ENCODE data around the gene INPP1.

DNA sequence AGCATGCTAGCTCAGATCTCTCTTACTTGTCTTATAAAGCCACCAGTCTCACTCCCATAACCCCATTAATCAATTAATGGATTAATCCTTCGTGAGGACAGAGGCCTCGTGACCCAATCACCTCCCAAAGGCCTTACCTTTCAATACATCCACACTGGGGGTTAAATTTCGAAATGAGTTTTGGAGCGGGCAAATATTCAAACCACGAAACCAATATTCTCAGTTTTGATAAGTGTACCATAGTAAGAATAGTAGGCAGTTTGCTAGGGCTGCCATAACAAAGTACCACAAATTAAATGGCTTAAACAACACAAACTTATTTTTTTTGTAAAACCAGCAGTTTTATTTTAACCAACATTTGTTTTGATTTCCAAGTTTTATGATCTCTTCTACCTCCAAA is 39.0 kb upstream of the INPP1 start:
- TF ChIP-seq CTCF (IDR thresholded peaks at IDR 0.05; ENCODE audit: low read length) (no peak), EZH2phosphoT487 (IDR thresholded peaks at IDR 0.05; ENCODE audit: low read length) (no peak)

Data from MM.1S (cell line).